GM10248 (cell line): ENCODE measurements around the gene POP4.

Experiments used
- CTCF ChIA-PET: fragments of 300-600 bp; sonication (Branson Sonifier 250); formaldehyde crosslinking; extraction: SDS; loops from one replicate; lab custom pipeline; 2021; ENCODE audit warnings: antibody characterized with exemption; lab: Yijun Ruan, JAX
- POLR2A ChIA-PET: fragments of 350-650 bp; sonication (Branson Sonifier 250); formaldehyde crosslinking; extraction: SDS; loops from one replicate; lab custom pipeline; 2020; ENCODE audit warnings: antibody characterized with exemption; lab: Yijun Ruan, JAX
- DNase-seq: peaks from one replicate; pipeline ENCODE4 v3.0.0; 2012; ENCODE audit errors: extremely low spot score
- TF ChIP-seq, protein P1 (sequence below): IDR thresholded peaks from 2 replicates; pipeline ENCODE4 v1.5.1; 2012; ENCODE audit warnings: mild to moderate bottlenecking, low read depth; ENCODE audit errors: extremely low read depth, missing control alignments, control extremely low read depth

POP4 gene

DNA sequence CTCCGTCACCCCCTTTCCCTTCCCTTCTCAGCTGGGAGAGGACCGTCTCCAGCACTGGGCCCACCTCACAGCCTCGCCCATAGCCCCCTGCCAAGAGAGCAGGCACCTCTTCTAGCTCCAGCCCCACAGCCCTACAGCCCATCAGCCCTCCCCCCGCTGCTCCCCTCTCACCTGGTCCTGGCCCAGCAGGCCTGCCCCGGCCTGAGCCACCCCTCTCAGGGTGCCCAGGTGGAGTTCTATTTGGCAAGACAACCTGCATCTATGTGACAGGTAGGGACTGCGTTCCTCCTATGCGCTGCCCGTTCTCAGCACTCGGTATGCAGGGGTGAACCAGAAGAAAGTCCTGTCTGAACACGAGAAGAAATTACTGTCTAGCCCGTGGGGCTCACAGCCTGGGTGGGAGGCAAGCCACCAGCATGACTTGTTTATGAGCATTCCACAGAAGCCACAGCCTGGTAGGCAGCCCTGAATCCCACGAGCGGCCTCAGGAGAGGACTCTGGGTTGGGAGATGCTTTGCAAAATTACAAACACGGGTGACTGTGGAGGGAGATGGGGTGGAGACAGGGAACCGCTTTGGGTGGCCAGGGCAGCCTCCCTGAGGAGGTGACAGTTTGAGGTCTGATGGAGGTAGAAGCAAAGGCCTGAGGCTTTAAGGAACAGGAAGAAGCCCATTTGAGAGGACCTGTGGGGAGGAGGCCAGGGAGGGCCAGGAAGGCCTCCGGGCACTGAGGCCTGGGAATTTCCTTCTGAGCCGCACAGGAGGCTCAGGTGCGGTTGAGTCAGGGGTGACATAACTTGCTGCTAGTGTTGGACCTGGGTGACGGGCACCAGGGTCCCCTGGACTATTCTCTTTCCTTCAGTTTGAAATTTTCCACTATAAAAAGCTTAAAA is 58.0 kb downstream of the POP4 start:
- ChIA-PET POLR2A (no interaction called here), CTCF (interaction anchor here (1.1 to 8.7 kb wide), 9 partner anchors 8 to 58 kb away, joined by 3 to 58 read pairs (median 5); partner anchors contain the start of genes C19orf12 and POP4)
- no peak for DNase-seq
- TF ChIP-seq, protein P1, sequence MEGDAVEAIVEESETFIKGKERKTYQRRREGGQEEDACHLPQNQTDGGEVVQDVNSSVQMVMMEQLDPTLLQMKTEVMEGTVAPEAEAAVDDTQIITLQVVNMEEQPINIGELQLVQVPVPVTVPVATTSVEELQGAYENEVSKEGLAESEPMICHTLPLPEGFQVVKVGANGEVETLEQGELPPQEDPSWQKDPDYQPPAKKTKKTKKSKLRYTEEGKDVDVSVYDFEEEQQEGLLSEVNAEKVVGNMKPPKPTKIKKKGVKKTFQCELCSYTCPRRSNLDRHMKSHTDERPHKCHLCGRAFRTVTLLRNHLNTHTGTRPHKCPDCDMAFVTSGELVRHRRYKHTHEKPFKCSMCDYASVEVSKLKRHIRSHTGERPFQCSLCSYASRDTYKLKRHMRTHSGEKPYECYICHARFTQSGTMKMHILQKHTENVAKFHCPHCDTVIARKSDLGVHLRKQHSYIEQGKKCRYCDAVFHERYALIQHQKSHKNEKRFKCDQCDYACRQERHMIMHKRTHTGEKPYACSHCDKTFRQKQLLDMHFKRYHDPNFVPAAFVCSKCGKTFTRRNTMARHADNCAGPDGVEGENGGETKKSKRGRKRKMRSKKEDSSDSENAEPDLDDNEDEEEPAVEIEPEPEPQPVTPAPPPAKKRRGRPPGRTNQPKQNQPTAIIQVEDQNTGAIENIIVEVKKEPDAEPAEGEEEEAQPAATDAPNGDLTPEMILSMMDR: no peak

DNA sequence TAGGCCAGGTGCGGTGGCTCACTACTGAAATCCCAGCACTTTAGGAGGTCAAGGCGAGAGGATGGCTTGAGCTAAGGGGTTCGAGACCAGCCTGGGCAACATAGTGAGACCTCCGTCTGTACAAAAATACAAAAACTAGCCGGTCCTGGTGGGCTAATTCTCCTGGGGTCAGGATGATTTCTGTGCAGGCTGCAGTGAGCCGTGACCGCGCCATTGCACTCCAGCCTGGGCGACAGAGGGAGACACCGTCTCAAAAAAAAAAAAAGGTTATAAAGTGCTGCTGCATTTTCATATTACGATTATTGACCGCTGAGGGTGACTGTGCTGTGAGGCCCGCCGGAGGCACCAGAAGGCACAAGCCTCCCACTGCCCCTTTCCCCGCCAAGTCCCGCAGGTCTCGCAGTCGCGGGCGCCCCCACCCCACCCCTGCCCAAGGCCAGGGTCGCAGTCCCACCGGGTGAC is 58.7 kb downstream of the POP4 start:
- CTCF ChIA-PET: interaction anchor here (0.6 to 8.7 kb wide), 16 partner anchors 13 to 121 kb away, joined by 3 to 58 read pairs (median 4); partner anchors contain the start of genes C19orf12 and POP4
- no peak for DNase-seq
- TF ChIP-seq, protein P1: no peak
- POLR2A ChIA-PET: interaction anchor here (1.1 kb wide), 1 partner anchor 58 kb away, joined by 5 read pairs; no protein-coding TSS in a partner anchor

DNA sequence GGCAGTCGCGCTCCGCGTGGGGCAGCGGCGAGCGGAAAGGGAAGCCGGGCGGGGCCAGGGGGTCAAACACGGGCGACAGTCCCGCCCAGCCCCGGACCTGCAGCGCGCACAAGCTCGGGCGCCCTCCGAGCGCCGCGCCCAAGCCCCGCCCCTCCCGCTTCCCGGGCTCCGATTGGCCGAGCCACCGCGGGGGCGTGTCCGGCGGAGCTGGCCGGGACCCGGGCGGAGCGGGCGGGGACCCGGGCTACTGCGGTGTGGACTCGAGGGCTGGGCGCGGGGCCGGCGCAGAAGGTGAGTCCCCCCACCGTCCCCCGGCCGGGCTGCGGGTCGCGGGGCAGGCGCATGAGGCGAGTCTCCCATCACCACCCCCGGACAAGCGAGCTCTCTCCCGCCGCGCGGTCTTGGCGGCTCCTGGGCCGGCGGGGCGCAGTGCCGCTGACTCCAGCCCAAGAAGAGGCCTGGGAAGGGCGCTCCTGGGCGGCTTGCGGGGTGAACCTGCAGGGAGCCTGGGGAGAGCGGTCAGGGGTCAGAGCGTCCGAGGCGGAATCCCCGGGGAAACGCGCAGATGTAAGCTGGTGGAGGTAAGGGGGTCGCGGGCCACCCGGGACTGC is 59.2 kb downstream of the POP4 start, which contains the start of gene PLEKHF1:
Gene PLEKHF1 (plus strand): TSS at position 247 of the 611 bp plus-strand sequence. CDS start 8,379 bp downstream, outside the sequence.
- TF ChIP-seq, protein P1: peak; percentile 37
- POLR2A ChIA-PET: interaction anchor here (0.5 to 1.1 kb wide), 2 partner anchors 23 to 59 kb away, joined by 3 to 5 read pairs; no protein-coding TSS in a partner anchor
- CTCF ChIA-PET: interaction anchor here (0.6 to 8.7 kb wide), 19 partner anchors 12 to 120 kb away, joined by 3 to 58 read pairs (median 4); partner anchors contain the start of genes C19orf12 and POP4
- peak; percentile 96 for DNase-seq

DNA sequence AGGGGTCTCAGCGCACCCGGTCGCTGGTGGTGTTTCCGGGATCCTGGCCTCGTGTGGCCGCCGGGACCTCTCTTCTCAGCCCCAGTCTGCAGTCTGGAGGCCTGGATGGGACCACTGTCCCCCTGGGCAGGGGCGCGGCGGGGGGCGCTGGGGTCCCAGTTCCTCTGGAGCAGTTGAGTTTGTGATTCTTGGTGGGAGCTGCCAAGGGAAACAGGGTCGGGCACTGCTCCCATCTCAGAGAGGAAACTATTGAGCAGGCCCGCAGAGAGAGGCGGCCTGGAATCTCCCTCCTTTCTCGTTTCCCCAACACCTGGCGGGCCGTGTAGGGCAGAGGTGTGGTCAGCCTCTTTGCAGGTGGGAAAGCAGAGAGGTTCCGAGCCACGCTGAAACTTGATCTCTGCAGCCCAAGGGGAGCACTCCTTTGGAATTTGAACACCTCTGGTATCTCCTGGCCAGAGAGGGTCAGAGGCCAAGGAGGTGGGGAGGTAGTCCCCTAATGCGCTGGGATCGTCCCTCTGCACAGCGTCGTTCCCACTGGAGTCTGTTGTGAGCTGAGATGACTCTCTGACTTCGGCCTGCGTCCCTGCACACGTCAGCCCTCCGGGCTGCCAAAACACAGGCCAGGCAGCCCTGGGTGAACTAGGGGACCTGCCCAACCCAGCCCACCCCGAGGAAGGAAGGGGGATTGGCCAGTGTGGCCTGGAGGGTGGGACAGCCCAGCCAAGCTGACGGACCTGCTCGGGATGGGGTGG is 59.9 kb downstream of the POP4 start:
- peak; percentile 39 for DNase-seq
- POLR2A ChIA-PET: interaction anchor here (0.5 to 1.1 kb wide), 2 partner anchors 24 to 59 kb away, joined by 3 to 5 read pairs; no protein-coding TSS in a partner anchor
- TF ChIP-seq, protein P1: no peak
- CTCF ChIA-PET: interaction anchor here (0.6 to 8.7 kb wide), 22 partner anchors 12 to 120 kb away, joined by 3 to 58 read pairs (median 4); partner anchors contain the start of genes C19orf12 and POP4
